Measurements from ENCODE around the gene PDZK1.
"Not testable (repeated sequence)": the region's sequence is repeated elsewhere in the genome, so short reads cannot be mapped to it uniquely, and the experiment has no call there.

- TF ChIP-seq CTCF (IDR thresholded peaks at IDR 0.05 in 8 of 11, conservative IDR thresholded peaks at IDR 0.05 in 3 of 11); POLR2A (IDR thresholded peaks at IDR 0.05): not testable (repeated sequence)
Observed at GRCh38 chr1:145718465-145718864, 11.3 kb upstream of the PDZK1 start.
